GM23338 (cell line): Measurements from ENCODE around the gene SOD1. TPM values are rescaled to one million over a fixed set of nuclear protein-coding genes. Genes with fewer than 3 reads are reported as not detected.
A peak's percentile ranks its signal among the peaks of the same experiment; 100 is the strongest.

Experiments used
- ATAC-seq: fragments of 200-7000 bp; cut with Tn5 transposase; 3 replicates; pipeline ENCODE4 v1.9.1; 2020
- DNase-seq: peaks from one replicate; pipeline ENCODE4 v3.0.0-alpha.2; 2015; ENCODE audit warnings: low spot score
- H2AFZ ChIP-seq: fragments of 200-600 bp; sonication (generic); 2 replicates; pipeline ENCODE4 v1.8.0; 2016; ENCODE audit warnings: antibody characterized with exemption, mild to moderate bottlenecking, moderate library complexity
- H3F3A ChIP-seq: fragments of 200-600 bp; sonication (generic); replicated peaks from 2 replicates; pipeline ENCODE4 v1.8.0; 2017; ENCODE audit warnings: antibody characterized with exemption, mixed run types, low read depth
- H3K27ac ChIP-seq: fragments of 200-600 bp; sonication (generic); 2 replicates; pipeline ENCODE4 v1.6.1; 2016; ENCODE audit warnings: low read depth
- H3K27me3 ChIP-seq: fragments of 200-600 bp; sonication (generic); 2 replicates; pipeline ENCODE4 v1.8.0; 2016; ENCODE audit warnings: mild to moderate bottlenecking, mixed run types, moderate library complexity; ENCODE audit not compliant: insufficient read depth
- H3K36me3 ChIP-seq: fragments of 200-600 bp; sonication (generic); 2 replicates; pipeline ENCODE4 v1.8.0; 2016; ENCODE audit warnings: mild to moderate bottlenecking; ENCODE audit not compliant: insufficient read depth
- H3K4me1 ChIP-seq: fragments of 200-600 bp; sonication (generic); 2 replicates; pipeline ENCODE4 v1.8.0; 2016; ENCODE audit warnings: mild to moderate bottlenecking, moderate library complexity; ENCODE audit not compliant: insufficient read depth
- H3K4me2 ChIP-seq: fragments of 200-600 bp; sonication (generic); 2 replicates; pipeline ENCODE4 v1.7.1; 2017; ENCODE audit warnings: mixed run types
- H3K4me3 ChIP-seq: fragments of 200-600 bp; sonication (generic); 2 replicates; pipeline ENCODE4 v1.6.1; 2016; ENCODE audit warnings: mixed run types
- H3K79me2 ChIP-seq: fragments of 200-600 bp; sonication (generic); replicated peaks from 2 replicates; pipeline ENCODE4 v1.8.0; 2017; ENCODE audit warnings: mild to moderate bottlenecking; ENCODE audit not compliant: insufficient read depth
- H3K9me2 ChIP-seq: fragments of 200-600 bp; sonication (generic); 2 replicates; pipeline ENCODE4 v1.8.0; 2017; ENCODE audit not compliant: insufficient read depth
- H4K20me1 ChIP-seq: fragments of 200-600 bp; sonication (generic); replicated peaks from 2 replicates; pipeline ENCODE4 v1.8.0; 2017; ENCODE audit warnings: mild to moderate bottlenecking; ENCODE audit not compliant: insufficient read depth
- H3K27ac Mint-ChIP-seq: 2 replicates; pipeline ENCODE4 v1.8.0; 2020; ENCODE audit warnings: inconsistent platforms, mild to moderate bottlenecking, moderate library complexity, mixed read lengths
- H3K27me3 Mint-ChIP-seq: 3 replicates; pipeline ENCODE4 v1.8.0; 2022; ENCODE audit warnings: low read depth, mild to moderate bottlenecking, moderate library complexity, mixed read lengths, inconsistent platforms; ENCODE audit not compliant: insufficient read depth, poor library complexity
- H3K36me3 Mint-ChIP-seq: 3 replicates; pipeline ENCODE4 v1.8.0; 2021; ENCODE audit warnings: low read depth, mild to moderate bottlenecking, inconsistent platforms, moderate library complexity, mixed read lengths
- H3K4me1 Mint-ChIP-seq: 3 replicates; pipeline ENCODE4 v1.8.0; 2020; ENCODE audit warnings: mild to moderate bottlenecking, inconsistent platforms, mixed read lengths
- H3K4me3 Mint-ChIP-seq: 3 replicates; pipeline ENCODE4 v1.8.0; 2021; ENCODE audit warnings: moderate library complexity, mild to moderate bottlenecking, inconsistent platforms, mixed read lengths
- H3K9me3 Mint-ChIP-seq: 3 replicates; pipeline ENCODE4 v1.8.0; 2020; ENCODE audit warnings: moderate library complexity, mild to moderate bottlenecking, inconsistent platforms, mixed read lengths
- CREB1 ChIP-seq: fragments of 250-450 bp; sonication (Bioruptor Pico); IDR thresholded peaks from 2 replicates; pipeline ENCODE4 v1.5.0; 2020; ENCODE audit warnings: low read depth, mild to moderate bottlenecking, moderate library complexity
- EZH2 ChIP-seq: fragments of 200-600 bp; sonication (generic); IDR thresholded peaks from one replicate; pipeline ENCODE4 v1.8.0; 2017; ENCODE audit warnings: antibody characterized with exemption, mild to moderate bottlenecking, low read depth; ENCODE audit not compliant: unreplicated experiment
- EZH2phosphoT487 ChIP-seq: fragments of 200-600 bp; sonication (generic); IDR thresholded peaks from one replicate; pipeline ENCODE4 v1.8.1; 2018; ENCODE audit warnings: antibody characterized with exemption; ENCODE audit not compliant: unreplicated experiment
- JUNB ChIP-seq: IDR thresholded peaks from one replicate; pipeline ENCODE4 v1.6.1; 2016; ENCODE audit warnings: antibody characterized with exemption; ENCODE audit not compliant: unreplicated experiment
- NANOG ChIP-seq: IDR thresholded peaks from 2 replicates; pipeline ENCODE4 v1.6.1; 2016; ENCODE audit warnings: antibody characterized with exemption, borderline replicate concordance
- POLR2AphosphoS5 ChIP-seq: IDR thresholded peaks from 2 replicates; pipeline ENCODE4 v1.6.1; 2016; ENCODE audit warnings: antibody characterized with exemption, low read depth
- STAT1 ChIP-seq: IDR thresholded peaks from one replicate; pipeline ENCODE4 v1.6.1; 2016; ENCODE audit warnings: antibody characterized with exemption; ENCODE audit not compliant: unreplicated experiment
- ZNF114 ChIP-seq: fragments of 250-450 bp; sonication (Bioruptor Pico); IDR thresholded peaks from 2 replicates; pipeline ENCODE4 v1.5.0; 2020; ENCODE audit warnings: mild to moderate bottlenecking, moderate library complexity
- ZNF331 ChIP-seq: fragments of 250-450 bp; sonication (Bioruptor Pico); IDR thresholded peaks from 2 replicates; pipeline ENCODE4 v1.5.0; 2020; ENCODE audit warnings: low read depth, mild to moderate bottlenecking, moderate library complexity
- polyA plus RNA-seq: library from polyadenylated mRNA; unstranded; fragments of >200 nt; fragmentation: Nextera tagmentation; extraction: Ambion mirVana; gene quantifications from 2 replicates; pipeline ENCODE4 v1.2.1, GENCODE V29; 2016
- total RNA-seq: library from RNA; depleted of rRNA; stranded (reverse); fragments of >200 nt; shearing (Covaris generic); gene quantifications from 2 replicates; pipeline ENCODE4 v1.2.3, GENCODE V29; 2014
- TF ChIP-seq, protein P1 (sequence below), 2 experiments: fragments of 200-600 bp in 1 of 2; sonication (generic) in 1 of 2; conservative IDR thresholded peaks; 2 replicates each; pipeline versions ENCODE4 v1.5.1 to v1.6.1; 2016 to 2017; ENCODE audit warnings: antibody characterized with exemption in 2 of 2, low read depth in 2 of 2, mild to moderate bottlenecking in 2 of 2, moderate library complexity in 1 of 2
- TF ChIP-seq, protein P2 (sequence below): IDR thresholded peaks from 2 replicates; pipeline ENCODE4 v1.6.1; 2016; ENCODE audit warnings: antibody characterized with exemption
- TF ChIP-seq, protein P3 (sequence below): IDR thresholded peaks from one replicate; pipeline ENCODE4 v1.6.1; 2018; ENCODE audit warnings: antibody characterized with exemption; ENCODE audit not compliant: unreplicated experiment

Gene SOD1
- total and polyA plus RNA-seq, 2 experiments from 2014 or later = 123 to 454 TPM

DNA sequence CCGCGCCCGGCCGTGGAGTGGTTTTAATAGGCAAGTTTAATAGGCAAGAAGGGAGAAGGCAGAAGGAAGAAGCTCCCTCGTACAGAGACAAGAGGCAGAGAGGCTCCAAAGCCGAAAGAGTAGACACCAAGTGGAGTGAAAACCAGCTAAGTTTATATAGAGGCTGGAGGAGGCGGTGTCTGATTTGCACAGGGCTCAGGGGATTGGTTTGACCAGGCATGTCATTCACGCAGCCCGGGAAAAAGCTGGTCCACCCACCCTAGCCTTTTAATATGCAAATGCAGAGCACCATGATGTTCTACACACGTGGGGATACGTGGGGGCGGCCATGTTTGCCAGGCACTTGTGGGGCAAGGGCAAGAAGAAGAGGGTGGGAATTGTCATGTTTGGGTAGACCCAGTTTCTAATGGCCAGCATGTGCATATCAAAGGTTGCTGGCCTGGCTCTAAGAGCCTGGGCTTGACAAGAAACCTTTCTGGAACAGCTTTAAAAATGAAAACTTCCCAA lies 18.0 kb upstream of the SOD1 start:
- Mint-ChIP-seq H3K27me3 (peaks cover 4% of the 10 kb centered on the region), H3K4me3 (no peak overlapping the region), H3K4me1 (no peaks in the 10 kb centered on the region), H3K27ac (no peak overlapping the region), H3K36me3 (peaks cover 2% of the 10 kb centered on the region; the same call in 1 of the 3 replicates), H3K9me3 (peaks cover 11% of the 10 kb centered on the region)
- Histone ChIP-seq H3K27me3 (no peaks in the 10 kb centered on the region), H3K36me3 (no peaks in the 10 kb centered on the region), H3K9me2 (no peaks in the 10 kb centered on the region), H3F3A (no peaks in the 10 kb centered on the region), H4K20me1 (no peaks in the 10 kb centered on the region), H2AFZ (no peak overlapping the region), H3K27ac (no peak overlapping the region), H3K4me2 (no peak overlapping the region), H3K79me2 (no peaks in the 10 kb centered on the region), H3K4me1 (no peaks in the 10 kb centered on the region), H3K4me3 (no peak overlapping the region)
- ATAC-seq = no peak
- no peak for TF ChIP-seq EZH2phosphoT487
- TF ChIP-seq, protein P1, sequence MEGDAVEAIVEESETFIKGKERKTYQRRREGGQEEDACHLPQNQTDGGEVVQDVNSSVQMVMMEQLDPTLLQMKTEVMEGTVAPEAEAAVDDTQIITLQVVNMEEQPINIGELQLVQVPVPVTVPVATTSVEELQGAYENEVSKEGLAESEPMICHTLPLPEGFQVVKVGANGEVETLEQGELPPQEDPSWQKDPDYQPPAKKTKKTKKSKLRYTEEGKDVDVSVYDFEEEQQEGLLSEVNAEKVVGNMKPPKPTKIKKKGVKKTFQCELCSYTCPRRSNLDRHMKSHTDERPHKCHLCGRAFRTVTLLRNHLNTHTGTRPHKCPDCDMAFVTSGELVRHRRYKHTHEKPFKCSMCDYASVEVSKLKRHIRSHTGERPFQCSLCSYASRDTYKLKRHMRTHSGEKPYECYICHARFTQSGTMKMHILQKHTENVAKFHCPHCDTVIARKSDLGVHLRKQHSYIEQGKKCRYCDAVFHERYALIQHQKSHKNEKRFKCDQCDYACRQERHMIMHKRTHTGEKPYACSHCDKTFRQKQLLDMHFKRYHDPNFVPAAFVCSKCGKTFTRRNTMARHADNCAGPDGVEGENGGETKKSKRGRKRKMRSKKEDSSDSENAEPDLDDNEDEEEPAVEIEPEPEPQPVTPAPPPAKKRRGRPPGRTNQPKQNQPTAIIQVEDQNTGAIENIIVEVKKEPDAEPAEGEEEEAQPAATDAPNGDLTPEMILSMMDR (conservative IDR thresholded peaks at IDR 0.05; ENCODE audit: low read depth in 2 of 2) = no peak
- TF ChIP-seq EZH2 = no peak
- TF ChIP-seq POLR2AphosphoS5 = no peak
- TF ChIP-seq JUNB = no peak
- no peak for TF ChIP-seq STAT1
- no peak for TF ChIP-seq CREB1
- TF ChIP-seq, protein P2, sequence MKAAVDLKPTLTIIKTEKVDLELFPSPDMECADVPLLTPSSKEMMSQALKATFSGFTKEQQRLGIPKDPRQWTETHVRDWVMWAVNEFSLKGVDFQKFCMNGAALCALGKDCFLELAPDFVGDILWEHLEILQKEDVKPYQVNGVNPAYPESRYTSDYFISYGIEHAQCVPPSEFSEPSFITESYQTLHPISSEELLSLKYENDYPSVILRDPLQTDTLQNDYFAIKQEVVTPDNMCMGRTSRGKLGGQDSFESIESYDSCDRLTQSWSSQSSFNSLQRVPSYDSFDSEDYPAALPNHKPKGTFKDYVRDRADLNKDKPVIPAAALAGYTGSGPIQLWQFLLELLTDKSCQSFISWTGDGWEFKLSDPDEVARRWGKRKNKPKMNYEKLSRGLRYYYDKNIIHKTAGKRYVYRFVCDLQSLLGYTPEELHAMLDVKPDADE = no peak
- no peak for TF ChIP-seq NANOG
- no peak for TF ChIP-seq ZNF114 (CRISPR knock-in tag)
- DNase-seq = peak; percentile 24

DNA sequence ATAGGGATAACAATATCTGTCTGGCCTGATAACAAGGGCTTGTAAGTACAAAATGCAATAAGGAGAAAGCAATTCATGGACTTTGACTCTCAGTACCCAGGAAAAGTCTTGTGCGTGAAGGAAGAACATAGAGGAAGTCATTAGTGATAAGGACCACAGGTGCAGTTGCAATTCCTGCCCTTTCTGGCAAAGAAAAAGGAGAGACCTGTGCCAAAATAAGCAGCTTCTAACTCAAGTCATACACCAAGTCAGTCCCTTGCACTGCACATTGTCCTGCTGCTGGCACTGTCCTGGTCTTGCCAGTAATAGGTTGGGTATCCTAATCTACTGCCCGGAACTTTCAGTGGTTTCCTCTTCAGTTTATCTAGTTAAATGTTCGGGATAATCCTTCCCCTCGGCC lies 14.8 kb upstream of the SOD1 start:
- Histone ChIP-seq H3K9me2 (no peaks in the 10 kb centered on the region), H3K27me3 (no peaks in the 10 kb centered on the region), H3K36me3 (no peaks in the 10 kb centered on the region), H4K20me1 (no peaks in the 10 kb centered on the region), H3F3A (no peaks in the 10 kb centered on the region), H2AFZ (peak overlapping the region; percentile 56; the same call in 1 of the 2 replicates), H3K27ac (no peak overlapping the region), H3K4me3 (no peak overlapping the region), H3K4me2 (no peak overlapping the region), H3K79me2 (no peaks in the 10 kb centered on the region), H3K4me1 (no peaks in the 10 kb centered on the region)
- Mint-ChIP-seq H3K9me3 (peaks cover 2% of the 10 kb centered on the region; the same call in 2 of the 3 replicates), H3K27me3 (peaks cover 8% of the 10 kb centered on the region), H3K4me3 (no peak overlapping the region), H3K27ac (no peak overlapping the region), H3K4me1 (no peaks in the 10 kb centered on the region), H3K36me3 (peaks cover 2% of the 10 kb centered on the region; the same call in 1 of the 3 replicates)
- ATAC-seq = no peak
- no peak for DNase-seq
- TF ChIP-seq, protein P2 = no peak
- TF ChIP-seq POLR2AphosphoS5 (no peak), EZH2 (no peak), JUNB (no peak), STAT1 (no peak), ZNF331 (no peak), ZNF114 (CRISPR knock-in tag) (no peak), NANOG (no peak), EZH2phosphoT487 (no peak), CREB1 (no peak)
- TF ChIP-seq, protein P1 (conservative IDR thresholded peaks at IDR 0.05; ENCODE audit: low read depth in 2 of 2) = no peak
- TF ChIP-seq, protein P3, sequence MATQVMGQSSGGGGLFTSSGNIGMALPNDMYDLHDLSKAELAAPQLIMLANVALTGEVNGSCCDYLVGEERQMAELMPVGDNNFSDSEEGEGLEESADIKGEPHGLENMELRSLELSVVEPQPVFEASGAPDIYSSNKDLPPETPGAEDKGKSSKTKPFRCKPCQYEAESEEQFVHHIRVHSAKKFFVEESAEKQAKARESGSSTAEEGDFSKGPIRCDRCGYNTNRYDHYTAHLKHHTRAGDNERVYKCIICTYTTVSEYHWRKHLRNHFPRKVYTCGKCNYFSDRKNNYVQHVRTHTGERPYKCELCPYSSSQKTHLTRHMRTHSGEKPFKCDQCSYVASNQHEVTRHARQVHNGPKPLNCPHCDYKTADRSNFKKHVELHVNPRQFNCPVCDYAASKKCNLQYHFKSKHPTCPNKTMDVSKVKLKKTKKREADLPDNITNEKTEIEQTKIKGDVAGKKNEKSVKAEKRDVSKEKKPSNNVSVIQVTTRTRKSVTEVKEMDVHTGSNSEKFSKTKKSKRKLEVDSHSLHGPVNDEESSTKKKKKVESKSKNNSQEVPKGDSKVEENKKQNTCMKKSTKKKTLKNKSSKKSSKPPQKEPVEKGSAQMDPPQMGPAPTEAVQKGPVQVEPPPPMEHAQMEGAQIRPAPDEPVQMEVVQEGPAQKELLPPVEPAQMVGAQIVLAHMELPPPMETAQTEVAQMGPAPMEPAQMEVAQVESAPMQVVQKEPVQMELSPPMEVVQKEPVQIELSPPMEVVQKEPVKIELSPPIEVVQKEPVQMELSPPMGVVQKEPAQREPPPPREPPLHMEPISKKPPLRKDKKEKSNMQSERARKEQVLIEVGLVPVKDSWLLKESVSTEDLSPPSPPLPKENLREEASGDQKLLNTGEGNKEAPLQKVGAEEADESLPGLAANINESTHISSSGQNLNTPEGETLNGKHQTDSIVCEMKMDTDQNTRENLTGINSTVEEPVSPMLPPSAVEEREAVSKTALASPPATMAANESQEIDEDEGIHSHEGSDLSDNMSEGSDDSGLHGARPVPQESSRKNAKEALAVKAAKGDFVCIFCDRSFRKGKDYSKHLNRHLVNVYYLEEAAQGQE = no peak
